ENCODE results near the gene SATB2.

SATB2 gene

DNA sequence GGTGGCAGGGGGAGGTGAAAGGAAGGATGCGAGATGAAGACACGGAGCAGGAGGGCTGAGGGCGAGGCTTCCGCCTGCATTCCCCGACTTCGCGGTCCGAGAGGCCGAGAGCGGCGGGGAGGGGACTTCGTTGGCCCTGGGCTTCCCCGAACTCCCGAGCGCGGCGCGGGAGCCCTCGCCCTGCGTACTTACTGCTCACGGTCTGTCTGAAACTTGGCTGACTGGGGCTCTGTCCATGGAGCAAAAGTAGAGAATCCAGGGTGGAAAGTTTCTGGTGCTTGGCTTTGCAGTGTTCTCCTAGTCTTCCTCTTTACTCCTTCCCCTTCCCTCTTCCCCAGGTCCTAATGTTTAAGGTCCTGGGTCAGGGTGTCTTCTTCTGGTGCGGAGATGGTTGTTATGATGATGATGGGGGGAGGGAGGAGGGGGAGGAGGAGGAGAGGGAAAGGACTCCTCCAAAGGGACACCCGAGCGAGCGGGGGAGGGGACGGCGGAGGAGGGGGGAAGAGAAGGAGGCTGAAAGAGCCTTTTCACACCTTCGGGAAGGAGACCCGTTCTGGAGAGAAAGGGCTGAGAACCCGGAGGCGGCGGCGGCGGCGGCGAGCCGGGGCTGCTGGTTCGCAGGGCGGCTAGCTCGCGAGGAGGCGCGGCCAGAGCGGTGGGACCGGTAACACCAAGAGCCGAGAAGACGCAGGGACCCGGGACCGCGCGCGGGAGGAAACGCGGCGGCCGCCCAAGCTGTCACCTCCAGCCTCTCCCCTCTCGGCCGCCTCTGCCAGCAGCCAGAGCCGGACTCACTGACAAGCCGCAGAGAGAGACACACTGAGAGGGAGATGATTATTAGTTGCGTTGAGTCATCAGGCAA lies at the start of gene SATB2:
Gene SATB2, minus strand, starts transcription at position 793 of the 862 bp plus-strand sequence. CDS start 1,902 bp downstream, outside the sequence.
- DNase-seq, result peak; percentile 70

DNA sequence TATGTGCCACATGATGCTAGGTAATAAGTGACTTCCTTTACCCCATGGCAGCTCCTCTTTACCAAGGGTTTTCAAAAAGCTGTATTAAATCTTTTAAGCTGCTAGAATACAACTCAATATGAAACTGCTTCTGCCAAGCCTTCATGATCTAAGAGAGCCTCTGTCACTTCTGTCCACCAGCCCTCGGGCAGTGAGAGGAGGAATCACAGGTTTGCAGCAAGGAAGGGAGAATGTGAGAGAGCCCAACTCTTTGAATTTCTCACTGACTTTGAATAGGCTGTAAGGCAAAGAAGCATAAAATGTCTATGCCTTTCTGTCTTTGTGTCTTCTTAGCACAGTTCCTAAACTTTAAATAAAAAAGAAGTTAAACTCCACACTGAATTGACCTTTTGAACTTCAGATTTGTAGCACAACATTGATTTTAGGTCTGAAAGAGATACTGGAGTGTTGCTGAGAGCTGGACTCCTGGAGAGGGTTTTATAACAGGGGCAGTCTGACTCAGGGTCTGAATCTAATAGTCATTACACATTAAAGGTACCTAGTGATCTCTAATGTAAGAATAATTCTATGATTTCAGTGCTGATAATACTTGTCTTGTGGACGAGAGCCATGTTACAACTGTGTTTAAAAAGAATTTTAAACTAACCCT lies 48.1 kb upstream of the SATB2 start:
- DNase-seq, result no peak

DNA sequence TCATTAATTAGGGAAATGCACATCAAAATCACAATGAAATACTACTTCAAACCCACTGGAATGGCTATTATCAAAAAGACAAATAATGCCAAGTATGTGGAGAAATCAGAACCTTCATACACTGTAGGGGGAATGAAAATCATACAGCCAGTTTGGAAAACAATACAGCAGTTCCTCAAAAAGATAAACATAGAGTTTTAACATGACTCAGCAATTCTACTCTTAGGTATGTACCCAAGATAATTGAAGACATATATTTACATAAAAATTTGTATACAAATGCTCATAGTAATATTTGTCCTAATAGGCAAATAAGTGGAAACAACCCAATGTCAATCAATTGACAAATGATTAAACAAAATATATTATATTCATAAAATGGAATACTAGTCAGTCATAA lies 45.4 kb upstream of the SATB2 start:
- DNase-seq, result no peak

DNA sequence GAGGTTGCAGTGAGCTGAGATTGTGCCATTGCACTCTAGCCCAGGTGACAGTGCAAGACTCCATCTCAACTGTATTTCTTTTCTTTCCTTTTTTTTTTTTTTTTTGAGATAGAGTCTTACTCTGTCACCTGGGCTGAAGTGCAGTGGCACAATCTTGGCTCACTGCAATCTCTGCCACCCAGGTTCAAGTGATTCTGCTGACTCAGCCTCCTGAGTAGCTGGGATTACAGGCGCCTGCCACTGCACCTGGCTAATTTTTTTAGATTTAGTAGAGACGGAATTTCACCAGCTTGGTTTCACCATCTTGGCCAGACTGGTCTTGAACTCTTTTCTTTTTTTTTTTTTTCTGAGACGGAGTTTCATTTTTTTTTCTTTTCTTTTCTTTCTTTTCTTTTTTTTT lies 41.3 kb upstream of the SATB2 start:
- no peak for DNase-seq

DNA sequence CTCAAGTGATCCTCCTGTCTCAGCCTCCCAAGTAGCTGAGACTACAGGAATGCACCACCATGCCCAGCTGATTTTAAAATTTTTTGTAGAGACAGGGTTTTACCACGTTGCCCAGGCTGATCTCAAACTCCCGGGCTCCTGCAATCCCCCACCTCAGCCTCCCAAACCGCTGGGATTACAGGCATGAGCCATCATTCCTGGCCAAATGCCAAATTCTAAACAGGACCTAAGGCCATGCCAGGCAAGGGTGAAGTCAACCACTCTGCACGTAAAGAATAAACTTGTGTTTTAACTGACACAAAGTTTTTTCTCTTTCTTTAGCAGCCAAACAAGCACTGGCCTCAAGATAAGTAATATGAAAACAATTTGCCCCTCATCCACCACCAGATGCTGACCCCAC lies 37.4 kb upstream of the SATB2 start:
- DNase-seq, result no peak

DNA sequence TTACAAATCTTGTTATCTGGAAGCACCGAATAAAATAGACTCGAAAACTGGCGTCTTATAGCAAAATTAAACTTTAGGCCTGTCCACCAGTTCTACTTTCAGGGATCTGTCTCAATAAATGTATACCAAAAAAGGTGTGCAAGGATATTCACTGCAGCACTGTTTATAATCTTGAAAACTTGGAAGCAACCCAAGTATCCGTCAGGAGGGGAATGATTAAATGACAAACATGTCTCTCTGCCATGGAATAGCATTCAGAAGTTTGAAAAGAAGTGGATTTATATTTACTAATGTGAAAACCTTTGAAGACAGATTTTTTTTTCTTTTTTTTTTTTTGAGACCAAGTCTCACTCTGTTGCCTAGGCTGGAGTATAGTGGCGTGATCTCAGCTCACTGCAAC lies 32.3 kb upstream of the SATB2 start:
- DNase-seq, result no peak

DNA sequence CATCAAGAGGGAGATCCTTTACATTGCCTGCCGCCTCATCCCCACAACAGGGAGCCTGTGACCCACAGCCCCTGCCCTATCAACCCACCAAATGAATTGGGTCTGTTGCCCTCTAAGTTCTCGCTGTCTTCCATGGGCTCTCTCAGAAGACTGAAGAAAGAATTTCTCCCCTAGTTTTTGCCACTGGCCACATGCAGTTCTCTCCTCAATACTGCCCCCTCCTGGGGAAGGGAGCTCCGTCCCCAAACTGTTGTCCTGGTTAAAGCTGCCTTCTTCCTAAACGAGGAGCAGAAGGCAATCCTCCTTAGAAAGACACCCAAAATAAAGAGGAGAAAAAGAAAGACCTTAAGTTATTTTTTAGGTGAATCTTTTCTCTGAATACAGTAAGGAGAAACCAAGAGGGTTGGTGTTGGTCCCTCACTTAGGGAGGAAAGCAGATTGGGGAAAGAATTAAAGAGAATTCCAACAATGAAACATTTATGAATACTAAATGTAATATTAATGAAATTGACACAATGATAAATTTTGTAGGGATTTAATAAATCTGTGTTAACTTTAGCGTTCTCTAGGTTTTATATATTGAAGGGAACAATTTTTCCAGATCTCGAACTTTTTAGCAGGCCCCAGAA lies 31.1 kb upstream of the SATB2 start:
- DNase-seq, result peak; percentile 4

DNA sequence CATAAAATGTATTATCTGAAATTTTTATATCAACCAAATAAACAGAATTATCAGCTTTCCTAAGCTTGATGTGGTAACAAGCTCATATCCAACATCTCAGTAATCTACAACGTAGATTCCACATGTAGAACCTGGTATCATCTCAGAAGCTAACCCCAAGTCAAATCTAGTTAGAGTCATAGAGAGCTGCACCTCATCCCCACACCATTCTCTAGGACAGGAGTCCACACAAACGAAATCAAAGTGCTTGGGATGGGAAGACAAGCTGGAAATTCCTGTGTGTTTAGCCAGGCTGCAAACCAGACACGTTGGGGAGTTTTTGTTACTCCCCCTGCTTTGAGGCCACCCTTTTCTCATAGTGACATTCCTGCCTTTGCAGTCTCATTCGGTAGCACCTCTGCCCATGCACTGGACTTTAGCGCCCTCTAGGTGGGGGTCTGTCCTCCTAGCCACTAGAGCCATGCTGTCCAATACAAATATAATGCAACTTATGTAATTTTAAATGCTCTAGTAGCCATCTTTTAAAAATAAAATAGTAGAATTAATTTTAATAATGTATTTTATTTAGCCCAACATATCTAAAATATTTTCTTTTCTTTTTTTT lies 28.1 kb upstream of the SATB2 start:
- peak; percentile 30 for DNase-seq

DNA sequence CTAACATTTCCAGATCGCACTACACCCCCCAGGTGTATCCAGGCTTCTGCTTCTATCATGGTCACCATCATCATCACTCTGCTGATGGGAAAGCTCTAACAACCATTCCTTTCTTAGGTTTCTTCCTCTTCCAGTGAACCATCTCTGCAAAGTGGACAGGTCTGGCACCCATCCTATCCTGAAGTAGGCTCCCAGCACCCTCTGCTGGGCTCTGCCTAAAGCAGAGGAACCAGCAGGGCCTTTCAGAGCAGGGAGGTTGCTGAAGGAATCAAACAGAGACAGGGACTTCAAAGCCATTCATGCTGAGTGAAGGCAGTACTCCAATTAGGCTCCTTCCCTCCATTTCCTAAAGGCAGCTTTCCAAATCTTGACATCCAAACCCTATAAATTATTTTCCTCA lies 27.2 kb upstream of the SATB2 start:
- peak; percentile 10 for DNase-seq

DNA sequence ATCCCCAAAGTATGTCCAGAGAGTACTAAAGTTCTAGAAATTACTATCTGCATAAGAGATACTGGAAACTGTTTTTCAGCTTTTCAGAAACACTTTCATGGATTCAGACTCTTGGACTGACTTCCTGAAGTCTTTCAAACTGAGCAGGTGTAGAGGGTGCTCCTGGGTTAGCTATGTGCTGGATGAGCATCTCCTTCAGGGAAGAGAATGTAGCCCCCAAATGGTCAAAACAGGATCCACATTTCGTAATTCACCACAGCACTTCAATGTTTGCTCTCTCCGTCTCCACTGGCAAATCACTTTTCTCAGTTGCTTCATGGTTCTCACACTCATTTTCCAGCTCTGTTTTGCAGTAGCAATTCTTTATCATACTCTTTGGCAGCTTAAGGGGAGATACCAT lies 23.2 kb upstream of the SATB2 start:
- DNase-seq, result no peak

DNA sequence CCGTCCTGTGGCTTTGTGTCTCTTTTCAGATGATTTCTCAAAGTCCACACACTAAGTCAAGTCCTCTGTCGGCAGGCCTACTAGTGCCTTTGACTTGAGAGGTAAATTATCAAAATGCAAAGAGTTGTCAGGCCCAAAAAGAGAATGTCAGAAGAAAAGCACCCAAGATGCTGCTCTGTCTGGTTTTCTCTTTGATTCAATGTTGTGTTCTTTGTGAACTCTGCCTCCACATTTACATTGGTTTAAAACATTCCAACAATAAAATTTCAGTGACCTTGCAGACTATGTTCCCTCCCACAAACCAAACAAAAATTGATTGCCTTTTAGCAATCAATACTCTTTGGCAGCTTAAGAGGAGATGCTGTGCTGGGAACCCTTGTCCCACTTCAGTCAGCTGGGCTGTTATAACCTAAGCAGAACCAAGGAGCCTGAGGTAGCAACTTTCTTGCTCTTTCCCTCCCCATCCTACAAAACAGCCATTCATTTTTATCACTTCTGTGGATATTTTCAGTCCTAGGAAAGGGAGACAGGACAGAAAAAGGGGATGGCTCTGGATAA lies 19.6 kb upstream of the SATB2 start:
- DNase-seq, result no peak

DNA sequence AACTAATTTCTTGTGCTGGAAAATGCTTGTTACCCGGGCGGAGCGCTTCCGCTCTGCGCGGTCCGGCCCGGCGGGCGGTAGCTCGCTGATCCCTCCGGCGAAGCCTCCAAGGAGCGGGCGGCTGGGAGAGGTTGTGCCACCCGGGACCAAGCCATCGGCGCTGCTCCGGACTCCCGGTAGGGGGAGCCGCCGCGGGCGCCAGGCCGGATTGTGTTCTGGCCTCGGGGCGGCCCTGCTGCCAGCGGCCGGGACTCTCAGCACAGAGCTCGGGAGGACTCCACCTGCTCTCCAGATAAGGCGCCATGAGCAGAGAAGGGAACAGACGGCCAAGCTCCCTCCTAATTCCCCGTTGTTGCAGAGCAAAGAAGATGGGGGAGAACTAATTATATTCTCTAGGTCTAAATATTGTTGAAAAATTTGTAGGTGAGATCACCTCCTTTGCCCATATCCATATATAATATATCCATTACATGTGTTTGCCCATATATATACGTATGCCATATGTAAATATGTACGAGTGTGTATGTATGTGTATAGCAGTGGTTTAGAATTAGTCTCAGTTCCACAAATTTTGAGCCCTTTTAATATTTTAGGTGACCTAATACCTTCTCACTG lies 13.8 kb upstream of the SATB2 start:
- peak; percentile 62 for DNase-seq

DNA sequence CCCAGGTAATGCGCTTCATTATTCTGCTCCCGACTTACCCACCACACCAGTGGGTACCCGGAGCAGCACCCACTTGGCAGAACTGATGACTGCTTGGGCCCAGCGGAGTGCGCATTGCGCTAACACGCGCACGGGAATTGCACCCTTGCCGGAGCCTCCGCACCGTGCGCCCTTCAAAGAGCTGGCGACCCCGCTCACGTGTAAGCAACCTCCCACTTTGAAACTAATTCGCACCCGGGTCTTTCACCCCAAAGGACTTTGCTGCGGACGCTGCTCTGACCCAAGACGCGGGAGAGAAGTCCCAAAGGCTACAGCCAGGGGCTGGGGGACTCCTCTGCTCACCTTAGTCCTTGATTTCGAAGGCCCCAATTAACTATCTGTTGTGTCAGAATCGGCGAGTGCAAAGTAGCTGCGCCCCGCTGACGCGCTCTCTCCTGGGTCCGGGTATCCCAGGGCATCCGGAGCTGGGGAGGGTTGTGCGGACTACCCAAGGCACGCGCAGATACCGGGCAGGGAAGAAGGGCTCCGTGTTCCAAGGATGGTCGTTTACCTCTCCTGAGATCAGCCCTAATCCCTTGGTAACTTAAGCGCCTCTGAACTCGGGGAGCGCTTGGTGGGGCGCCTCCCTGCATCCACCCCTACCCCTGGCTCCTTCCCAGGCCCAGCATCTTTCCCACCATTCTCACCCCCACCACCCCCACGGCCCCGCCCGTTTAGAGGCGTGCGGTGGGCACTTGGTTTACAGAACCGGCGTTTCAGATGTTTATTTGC lies 13.1 kb upstream of the SATB2 start:
- no peak for DNase-seq

DNA sequence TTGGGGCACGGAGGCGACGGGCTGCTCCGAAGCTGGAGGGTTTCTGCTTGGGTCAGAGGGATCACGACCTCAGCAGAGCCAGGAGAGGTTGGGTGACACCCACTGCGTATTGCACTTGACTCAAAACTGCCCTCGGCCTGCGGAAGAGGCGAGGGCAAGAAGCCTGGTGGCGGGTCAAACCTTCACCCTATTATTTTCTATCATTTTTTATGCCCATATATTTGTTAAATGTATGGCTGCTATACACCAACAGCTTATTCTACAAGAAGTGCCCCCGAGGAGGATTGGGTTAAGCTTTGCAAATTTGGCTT lies 12.6 kb upstream of the SATB2 start:
- no peak for DNase-seq

DNA sequence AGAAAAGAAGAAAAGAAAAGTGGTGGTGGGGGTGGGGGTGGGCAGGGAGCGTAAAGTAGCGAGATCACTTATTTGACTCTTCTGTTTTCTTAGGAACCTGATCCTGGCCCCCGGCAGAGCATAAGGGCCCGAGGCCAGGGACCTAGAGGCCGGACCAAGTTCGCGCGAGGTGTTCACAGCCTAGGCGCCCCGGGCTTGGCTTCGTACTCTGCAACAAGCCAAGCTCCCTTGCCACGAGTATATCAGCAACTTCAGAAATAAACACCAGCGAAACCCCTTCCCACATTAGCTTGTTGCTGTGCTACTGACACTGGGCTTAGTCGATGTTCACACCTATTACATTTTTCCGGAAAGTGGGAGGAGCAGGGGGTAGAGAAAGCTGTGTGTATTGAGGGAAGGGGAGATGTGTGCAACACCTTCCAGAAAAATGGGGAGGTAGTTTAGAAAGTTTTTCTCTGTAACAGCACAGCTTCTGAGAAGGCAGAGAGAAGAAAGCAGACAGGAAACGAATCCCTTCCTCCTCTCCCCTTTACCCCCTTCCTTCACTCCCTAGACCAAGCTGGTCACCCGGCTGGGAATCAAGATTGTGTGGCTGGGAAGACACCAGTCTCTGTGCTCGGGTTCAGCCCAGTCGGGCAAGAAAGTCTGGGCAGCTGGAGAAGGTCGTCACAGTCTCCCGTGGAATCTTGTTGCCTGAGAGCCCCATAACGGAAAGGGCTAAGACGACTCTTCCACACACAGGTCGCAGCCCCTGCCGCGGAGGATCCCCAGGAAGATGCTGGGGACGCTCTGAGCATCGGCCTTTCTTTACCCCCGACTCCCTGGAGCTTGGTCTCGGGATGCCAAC lies 12.0 kb upstream of the SATB2 start:
- no peak for DNase-seq

DNA sequence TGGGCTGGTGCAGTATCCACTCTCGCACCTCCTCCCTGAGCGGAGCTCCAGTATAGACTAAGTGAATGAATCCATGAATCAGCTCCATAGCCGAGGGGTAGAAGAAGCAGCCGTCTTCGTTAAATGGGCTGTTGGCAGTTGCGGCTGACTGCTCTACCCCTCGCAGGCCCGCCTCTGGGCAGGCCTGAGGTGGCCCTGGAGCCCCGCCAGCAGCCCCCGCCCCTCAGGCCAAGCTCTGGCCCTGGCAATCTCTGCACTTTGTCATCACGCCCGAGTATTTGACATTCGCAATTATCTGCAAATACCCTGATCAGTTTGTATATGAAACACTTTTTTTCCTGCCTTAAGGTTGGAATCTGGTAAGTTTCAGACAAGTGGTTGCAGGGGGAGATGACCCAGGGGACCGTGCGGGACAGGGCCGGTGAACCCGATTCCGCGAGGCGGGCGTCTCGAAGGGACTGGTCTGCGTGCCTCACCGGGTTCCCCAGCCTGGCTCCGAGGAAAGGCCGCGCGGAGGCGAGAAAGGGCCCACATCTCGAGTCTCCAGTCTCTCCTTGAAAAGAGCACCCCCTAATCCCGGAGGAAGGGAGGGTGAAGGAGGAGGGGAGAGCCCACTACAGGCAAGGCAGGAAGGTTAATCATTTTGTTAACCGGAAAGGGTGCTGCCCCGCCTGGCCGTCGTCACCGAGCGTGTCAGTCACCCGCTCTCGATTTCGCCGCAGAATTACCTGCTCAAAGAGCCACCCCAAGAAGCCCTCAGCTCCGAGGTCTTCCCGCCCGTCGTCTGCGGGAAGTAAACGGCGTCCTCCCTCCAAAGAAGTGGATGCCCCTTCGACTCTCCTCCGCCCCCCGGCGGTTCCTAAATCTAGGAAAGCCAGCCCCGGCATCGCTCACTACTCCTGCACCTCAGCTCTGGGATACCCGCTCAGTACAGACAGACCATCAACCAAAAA lies 11.1 kb upstream of the SATB2 start:
- no peak for DNase-seq

DNA sequence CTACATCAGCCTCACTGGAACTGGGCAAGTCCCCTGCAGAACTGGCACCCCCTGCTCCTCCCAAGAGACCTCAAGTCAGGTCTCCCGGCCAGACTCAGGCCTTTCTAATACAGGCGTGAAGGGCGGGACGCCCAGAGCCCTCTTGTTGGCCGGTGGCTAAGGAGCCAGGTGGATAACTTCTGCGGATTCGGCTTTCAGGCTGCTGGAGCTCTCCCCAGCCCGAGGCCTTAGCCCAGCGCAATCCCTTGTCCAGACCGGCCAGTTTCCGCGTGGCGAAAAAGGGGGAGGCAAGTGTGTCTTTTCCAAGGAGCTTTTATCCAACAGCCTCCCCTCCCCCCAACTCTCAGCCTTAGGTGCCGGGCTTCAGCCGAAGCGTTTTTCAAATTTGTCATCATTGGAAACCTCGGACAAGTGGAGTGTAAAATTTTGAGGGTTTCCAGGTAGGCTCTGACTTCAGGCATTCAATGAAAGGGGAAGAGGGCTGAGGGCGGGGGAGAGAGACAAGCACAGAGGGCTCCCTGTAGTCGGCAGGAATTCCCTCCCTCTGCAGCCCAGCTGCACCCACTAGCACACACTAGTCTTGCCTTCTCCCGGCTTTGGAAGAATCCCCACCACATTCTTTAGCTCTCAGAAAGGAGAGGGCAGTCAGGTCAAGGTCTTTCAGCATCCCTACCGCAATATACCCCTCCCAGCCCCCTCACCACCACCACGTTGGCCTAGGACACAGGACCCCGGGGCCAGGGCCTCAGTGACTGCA lies 9.5 kb upstream of the SATB2 start:
- no peak for DNase-seq

DNA sequence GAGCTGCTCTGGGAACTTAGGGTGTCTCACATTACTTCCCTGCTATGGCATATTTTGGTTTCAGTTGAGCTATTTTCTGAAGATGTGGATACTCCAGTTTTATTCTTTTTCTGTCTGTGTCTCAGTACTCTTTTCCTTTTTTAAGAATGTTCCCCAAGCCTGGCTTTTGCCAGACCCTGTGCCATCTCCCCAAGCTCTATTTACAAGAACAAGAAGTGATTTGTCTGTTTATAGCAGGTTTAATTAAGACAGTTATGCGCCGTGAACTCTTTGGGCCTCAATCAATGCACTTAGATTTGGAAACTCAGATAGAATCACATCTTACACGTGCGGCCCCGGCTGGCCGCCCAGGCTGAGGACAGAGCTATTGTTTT lies 8.9 kb upstream of the SATB2 start:
- no peak for DNase-seq

DNA sequence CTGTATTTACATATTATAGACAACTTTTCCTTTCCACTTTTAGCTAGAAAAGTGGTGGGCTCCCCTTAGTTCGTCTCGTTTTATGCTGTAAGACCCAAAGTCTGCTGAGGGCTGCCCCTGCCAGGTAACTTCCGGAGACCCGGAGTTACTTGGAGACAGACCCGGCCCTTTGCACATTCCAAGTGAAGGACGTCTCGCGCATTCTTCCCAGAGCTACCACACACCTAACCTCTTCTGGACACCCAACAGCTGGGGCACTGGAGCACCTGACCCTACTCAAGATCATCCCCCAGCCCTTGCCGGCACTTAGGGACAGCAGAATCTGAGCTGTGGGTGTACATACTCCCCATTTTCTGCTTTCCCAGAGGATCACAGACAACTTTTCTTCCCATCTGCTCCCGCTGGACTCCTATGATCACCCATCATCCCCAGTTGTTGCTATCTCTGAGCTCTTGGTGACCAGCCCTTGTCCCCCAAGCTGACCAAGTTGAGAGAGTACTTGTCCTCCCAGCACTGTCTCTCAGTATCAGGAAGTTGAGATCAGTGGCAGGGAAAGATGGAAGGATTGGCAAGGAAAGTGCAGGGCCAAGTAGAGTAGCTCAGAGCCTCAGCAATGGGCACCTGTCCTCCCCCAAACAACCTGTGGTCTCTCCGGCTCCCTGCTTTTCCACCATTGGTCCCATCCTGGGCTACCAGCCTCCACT lies 8.4 kb upstream of the SATB2 start:
- no peak for DNase-seq

All from NCI-H1092 treated with DMSO at 0.1 percent for 48 hours (cell line).